Measurements from ENCODE around the gene TTC22. TPM values are rescaled to one million over a fixed set of nuclear protein-coding genes. Genes with fewer than 3 reads are reported as not detected.

The TTC22 gene
- total RNA-seq, 2 experiments from 2014 or later, result 3.3 to 3.5 TPM

- POLR2A ChIA-PET, result interaction anchor here (1.0 kb wide), 1 partner anchor 15 kb away, joined by 3 read pairs; no protein-coding TSS in a partner anchor
- Mint-ChIP-seq H3K27ac (no peak overlapping the region), H3K4me3 (no peak overlapping the region), H3K36me3 (ENCODE audit: low read depth) (no peaks in the 10 kb centered on the region), H3K27me3 (no peaks in the 10 kb centered on the region), H3K9me3 (no peaks in the 10 kb centered on the region), H3K4me1 (ENCODE audit: low read depth) (peaks cover 6% of the 10 kb centered on the region)
- ATAC-seq (no peak), DNase-seq (no peak)
- TF ChIP-seq, protein P1, sequence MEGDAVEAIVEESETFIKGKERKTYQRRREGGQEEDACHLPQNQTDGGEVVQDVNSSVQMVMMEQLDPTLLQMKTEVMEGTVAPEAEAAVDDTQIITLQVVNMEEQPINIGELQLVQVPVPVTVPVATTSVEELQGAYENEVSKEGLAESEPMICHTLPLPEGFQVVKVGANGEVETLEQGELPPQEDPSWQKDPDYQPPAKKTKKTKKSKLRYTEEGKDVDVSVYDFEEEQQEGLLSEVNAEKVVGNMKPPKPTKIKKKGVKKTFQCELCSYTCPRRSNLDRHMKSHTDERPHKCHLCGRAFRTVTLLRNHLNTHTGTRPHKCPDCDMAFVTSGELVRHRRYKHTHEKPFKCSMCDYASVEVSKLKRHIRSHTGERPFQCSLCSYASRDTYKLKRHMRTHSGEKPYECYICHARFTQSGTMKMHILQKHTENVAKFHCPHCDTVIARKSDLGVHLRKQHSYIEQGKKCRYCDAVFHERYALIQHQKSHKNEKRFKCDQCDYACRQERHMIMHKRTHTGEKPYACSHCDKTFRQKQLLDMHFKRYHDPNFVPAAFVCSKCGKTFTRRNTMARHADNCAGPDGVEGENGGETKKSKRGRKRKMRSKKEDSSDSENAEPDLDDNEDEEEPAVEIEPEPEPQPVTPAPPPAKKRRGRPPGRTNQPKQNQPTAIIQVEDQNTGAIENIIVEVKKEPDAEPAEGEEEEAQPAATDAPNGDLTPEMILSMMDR (IDR thresholded peaks at IDR 0.05), result no peak
- CTCF ChIA-PET, result no interaction called here
- intact Hi-C loops (cut with micrococcal nuclease), result no loop called here
These were observed 14.2 kb upstream of the TTC22 start for GRCh38 chr1:54815086-54815876.

GRCh38 chr1:54814571-54814970, 13.4 kb upstream of the TTC22 start:
- Mint-ChIP-seq H3K4me1 (ENCODE audit: low read depth) (peaks cover 6% of the 10 kb centered on the region), H3K9me3 (no peaks in the 10 kb centered on the region), H3K27me3 (no peaks in the 10 kb centered on the region), H3K4me3 (no peak overlapping the region), H3K36me3 (ENCODE audit: low read depth) (no peaks in the 10 kb centered on the region), H3K27ac (no peak overlapping the region)
- ChIA-PET CTCF (no interaction called here), POLR2A (no interaction called here)
- ATAC-seq (no peak), DNase-seq (no peak)
- intact Hi-C loops (cut with micrococcal nuclease), result no loop called here
- TF ChIP-seq, protein P1 (IDR thresholded peaks at IDR 0.05), result no peak

DNA sequence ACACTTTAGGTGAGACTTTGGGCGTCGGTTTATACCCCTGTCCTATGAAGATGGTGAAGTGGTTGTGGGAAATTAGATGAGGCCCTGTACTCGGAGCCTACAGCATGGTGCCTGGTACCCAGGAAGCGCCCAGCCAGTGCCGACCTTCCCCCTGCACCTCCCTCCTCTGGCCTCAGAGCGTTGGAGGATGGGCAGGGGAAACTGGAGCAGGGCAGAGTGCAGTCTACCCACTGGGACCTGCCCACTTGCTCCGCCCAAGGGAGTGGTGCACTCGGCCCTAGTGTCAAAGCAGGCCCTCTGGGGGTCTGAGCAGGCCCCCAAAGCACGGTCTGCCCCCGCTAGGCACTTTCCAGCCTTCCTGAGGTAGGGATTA, 13.0 kb upstream of the TTC22 start:
- peaks cover 6% of the 10 kb centered on the region for H3K4me1 Mint-ChIP-seq (ENCODE audit: low read depth)
- H3K27me3 Mint-ChIP-seq, result no peaks in the 10 kb centered on the region
- ChIA-PET POLR2A (interaction anchor here (0.6 kb wide), 1 partner anchor 143 kb away, joined by 3 read pairs; no protein-coding TSS in a partner anchor), CTCF (no interaction called here)
- DNase-seq, result no peak
- H3K36me3 Mint-ChIP-seq (ENCODE audit: low read depth), result no peaks in the 10 kb centered on the region
- no peak for ATAC-seq
- H3K9me3 Mint-ChIP-seq, result no peaks in the 10 kb centered on the region
- no peak overlapping the region for H3K27ac Mint-ChIP-seq
- no peak overlapping the region for H3K4me3 Mint-ChIP-seq
- TF ChIP-seq, protein P1 (IDR thresholded peaks at IDR 0.05), result no peak
- intact Hi-C loops (cut with micrococcal nuclease), result no loop called here

- TF ChIP-seq, protein P1 (IDR thresholded peaks at IDR 0.05), result no peak
- no peak for ATAC-seq
- POLR2A ChIA-PET, result interaction anchor here (0.6 kb wide), 1 partner anchor 143 kb away, joined by 3 read pairs; no protein-coding TSS in a partner anchor
- no peaks in the 10 kb centered on the region for H3K9me3 Mint-ChIP-seq
- H3K4me3 Mint-ChIP-seq, result no peak overlapping the region
- H3K36me3 Mint-ChIP-seq (ENCODE audit: low read depth), result no peaks in the 10 kb centered on the region
- no peaks in the 10 kb centered on the region for H3K27me3 Mint-ChIP-seq
- CTCF ChIA-PET, result no interaction called here
- DNase-seq, result no peak
- H3K4me1 Mint-ChIP-seq (ENCODE audit: low read depth), result peaks cover 6% of the 10 kb centered on the region
- H3K27ac Mint-ChIP-seq, result no peak overlapping the region
- intact Hi-C loops (cut with micrococcal nuclease), result no loop called here
These were observed 12.5 kb upstream of the TTC22 start for GRCh38 chr1:54813485-54814125.

- H3K4me1 Mint-ChIP-seq (ENCODE audit: low read depth), result peaks cover 2% of the 10 kb centered on the region
- intact Hi-C loops (cut with micrococcal nuclease), result no loop called here
- H3K4me3 Mint-ChIP-seq, result no peak overlapping the region
- TF ChIP-seq, protein P1 (IDR thresholded peaks at IDR 0.05), result no peak
- H3K27me3 Mint-ChIP-seq, result no peaks in the 10 kb centered on the region
- H3K36me3 Mint-ChIP-seq (ENCODE audit: low read depth), result no peaks in the 10 kb centered on the region
- no peaks in the 10 kb centered on the region for H3K9me3 Mint-ChIP-seq
- H3K27ac Mint-ChIP-seq, result no peak overlapping the region
- peak; percentile 45 for DNase-seq
- no peak for ATAC-seq
- ChIA-PET CTCF (no interaction called here), POLR2A (no interaction called here)
These were observed 11.8 kb upstream of the TTC22 start for GRCh38 chr1:54812801-54813484.

Data from activated CD8-positive, alpha-beta T cell treated with anti-CD3 and anti-CD28 coated beads for 36 hours (primary cell).